Measurements from ENCODE around the gene PTPN6.

PTPN6 gene

DNA sequence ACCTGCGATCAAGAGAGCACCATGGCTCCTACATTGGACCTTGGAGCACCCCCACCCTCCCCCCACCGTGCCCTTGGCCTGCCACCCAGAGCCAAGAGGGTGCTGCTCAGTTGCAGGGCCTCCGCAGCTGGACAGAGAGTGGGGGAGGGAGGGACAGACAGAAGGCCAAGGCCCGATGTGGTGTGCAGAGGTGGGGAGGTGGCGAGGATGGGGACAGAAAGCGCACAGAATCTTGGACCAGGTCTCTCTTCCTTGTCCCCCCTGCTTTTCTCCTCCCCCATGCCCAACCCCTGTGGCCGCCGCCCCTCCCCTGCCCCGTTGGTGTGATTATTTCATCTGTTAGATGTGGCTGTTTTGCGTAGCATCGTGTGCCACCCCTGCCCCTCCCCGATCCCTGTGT lies 9.4 kb upstream of the PTPN6 start:
- no peak for DNase-seq (ENCODE audit: low read depth, low spot score)

GRCh38 chr12:6942331-6942665 lies 8.9 kb upstream of the PTPN6 start:
- DNase-seq (ENCODE audit: low read depth, low spot score): no peak

GRCh38 chr12:6943389-6943721 lies 7.8 kb upstream of the PTPN6 start:
- DNase-seq (ENCODE audit: low read depth, low spot score): no peak

DNA sequence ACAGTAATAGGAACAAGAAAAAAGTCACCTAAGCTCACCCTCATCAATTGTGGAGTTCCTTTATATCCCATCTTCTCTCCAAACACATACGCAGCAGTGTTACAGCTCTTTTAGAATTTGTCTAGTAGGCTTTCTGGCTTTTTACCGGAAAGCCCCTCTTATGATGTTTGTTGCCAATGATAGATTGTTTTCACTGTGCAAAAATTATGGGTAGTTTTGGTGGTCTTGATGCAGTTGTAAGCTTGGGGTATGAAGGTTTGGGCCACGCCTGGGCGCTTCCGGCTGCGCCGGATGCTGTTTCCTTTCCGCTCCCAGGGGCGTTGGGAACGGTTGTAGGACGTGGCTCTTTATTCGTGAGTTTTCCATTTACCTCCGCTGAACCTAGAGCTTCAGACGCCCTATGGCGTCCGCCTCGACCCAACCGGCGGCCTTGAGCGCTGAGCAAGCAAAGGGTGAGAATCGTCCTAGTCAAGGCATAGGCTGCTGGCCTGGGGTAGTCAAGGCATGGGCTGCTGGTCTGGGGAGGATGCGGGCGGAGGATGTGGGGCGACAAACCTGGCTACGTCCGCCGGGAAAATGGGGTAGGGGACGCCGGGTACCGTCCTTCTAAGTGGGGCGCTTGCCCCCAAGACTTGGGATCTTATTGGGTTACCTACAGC lies 7.3 kb upstream of the PTPN6 start, which contains the start of the genes C12orf57 and RNU7-1:
TSS of gene C12orf57 (plus strand) at position 301 of the 659 bp plus-strand sequence. CDS start at position 401, 100 bp downstream.
TSS of gene RNU7-1 (plus strand) at position 95 of the 659 bp plus-strand sequence.
- DNase-seq (ENCODE audit: low read depth, low spot score): peak; percentile 64

DNA sequence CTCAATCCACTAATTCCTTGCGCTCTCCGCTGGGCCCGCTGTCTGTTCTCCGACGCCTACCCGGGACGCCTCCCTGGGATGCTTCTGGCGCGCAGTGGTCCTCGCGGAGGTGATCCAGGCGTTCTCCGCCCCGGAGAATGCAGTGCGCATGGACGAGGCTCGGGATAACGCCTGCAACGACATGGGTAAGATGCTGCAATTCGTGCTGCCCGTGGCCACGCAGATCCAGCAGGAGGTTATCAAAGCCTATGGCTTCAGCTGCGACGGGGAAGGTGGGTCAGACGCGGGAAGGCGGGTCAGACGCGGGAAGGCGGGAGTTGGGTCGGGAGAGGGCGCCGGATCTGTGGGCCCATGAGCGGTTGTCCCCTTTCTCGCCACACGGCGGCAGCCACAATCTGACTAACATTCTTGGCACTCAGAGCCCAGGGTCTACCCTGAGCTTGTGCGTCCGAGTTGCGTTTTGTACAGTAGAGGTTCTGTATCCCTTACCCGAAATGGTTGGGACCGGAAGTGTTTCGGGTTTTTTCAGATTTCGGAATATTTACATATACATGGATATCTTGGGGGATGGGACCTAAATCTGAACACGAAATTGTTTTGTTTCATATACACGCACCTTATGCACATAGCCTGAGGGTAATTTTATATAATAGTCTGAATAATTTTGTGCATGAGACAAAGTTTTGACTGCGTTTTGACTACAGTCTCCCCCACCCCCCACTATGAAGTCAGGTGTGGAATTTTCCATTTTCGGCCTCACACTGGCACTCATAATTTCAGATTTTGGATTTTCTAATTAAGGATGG lies 6.6 kb upstream of the PTPN6 start:
- DNase-seq (ENCODE audit: low read depth, low spot score): peak; percentile 64

- no peak for DNase-seq (ENCODE audit: low read depth, low spot score)
Measured at GRCh38 chr12:6945613-6946012, 5.5 kb upstream of the PTPN6 start.

DNA sequence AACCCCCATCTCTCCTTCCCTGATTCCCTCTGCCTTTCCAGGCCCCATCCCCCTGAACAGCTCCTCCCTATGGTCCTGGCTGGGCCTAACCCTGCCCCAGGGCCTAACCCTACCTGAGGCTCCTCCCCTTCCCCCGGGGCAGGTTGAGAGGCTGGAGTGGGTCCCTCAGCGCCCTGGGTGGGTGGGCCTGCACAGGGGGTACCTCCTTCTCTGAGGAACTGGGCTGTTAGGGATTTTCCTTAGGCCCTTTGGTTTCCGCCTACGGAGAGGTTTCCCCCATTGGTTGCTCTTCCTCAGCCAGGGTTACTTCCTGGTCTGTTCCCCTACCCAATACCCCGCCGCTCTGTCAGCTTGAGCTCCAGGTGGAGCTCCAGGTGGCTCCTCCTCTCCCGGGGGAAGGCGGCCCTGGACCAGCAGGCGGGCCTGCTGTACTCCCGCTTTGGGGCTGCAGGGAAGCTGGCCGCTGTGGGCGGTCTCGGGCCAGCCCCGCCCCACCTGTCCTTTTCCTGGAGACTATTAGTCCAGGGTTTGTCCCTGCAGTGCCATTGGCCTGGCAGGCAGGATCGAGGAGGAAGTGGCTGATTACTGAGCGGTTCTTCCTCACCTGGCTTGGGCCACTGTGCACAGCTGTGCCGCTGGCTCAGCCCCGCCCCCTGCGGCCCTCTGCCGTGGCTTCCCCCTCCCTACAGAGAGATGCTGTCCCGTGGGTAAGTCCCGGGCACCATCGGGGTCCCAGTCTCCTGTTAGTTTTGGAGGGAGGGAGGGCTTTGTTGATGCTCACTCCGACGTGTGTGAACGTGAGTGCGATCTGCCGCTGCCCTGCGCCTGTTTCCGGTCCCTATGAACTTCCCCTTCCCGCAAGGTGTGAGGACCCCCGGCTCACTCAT lies 4.9 kb upstream of the PTPN6 start:
- DNase-seq (ENCODE audit: low read depth, low spot score): no peak

- no peak for DNase-seq (ENCODE audit: low read depth, low spot score)
Measured at GRCh38 chr12:6946920-6947374, 4.2 kb upstream of the PTPN6 start.

- DNase-seq (ENCODE audit: low read depth, low spot score): no peak
Measured at GRCh38 chr12:6947615-6948014, 3.5 kb upstream of the PTPN6 start.

- no peak for DNase-seq (ENCODE audit: low read depth, low spot score)
Measured at GRCh38 chr12:6948873-6949594, 2.1 kb upstream of the PTPN6 start.

- no peak for DNase-seq (ENCODE audit: low read depth, low spot score)
Measured at GRCh38 chr12:6950401-6950801, 755 bp upstream of the PTPN6 start.

- no peak for DNase-seq (ENCODE audit: low read depth, low spot score)
Measured at GRCh38 chr12:6951551-6952120, 480 bp downstream of the PTPN6 start.

DNA sequence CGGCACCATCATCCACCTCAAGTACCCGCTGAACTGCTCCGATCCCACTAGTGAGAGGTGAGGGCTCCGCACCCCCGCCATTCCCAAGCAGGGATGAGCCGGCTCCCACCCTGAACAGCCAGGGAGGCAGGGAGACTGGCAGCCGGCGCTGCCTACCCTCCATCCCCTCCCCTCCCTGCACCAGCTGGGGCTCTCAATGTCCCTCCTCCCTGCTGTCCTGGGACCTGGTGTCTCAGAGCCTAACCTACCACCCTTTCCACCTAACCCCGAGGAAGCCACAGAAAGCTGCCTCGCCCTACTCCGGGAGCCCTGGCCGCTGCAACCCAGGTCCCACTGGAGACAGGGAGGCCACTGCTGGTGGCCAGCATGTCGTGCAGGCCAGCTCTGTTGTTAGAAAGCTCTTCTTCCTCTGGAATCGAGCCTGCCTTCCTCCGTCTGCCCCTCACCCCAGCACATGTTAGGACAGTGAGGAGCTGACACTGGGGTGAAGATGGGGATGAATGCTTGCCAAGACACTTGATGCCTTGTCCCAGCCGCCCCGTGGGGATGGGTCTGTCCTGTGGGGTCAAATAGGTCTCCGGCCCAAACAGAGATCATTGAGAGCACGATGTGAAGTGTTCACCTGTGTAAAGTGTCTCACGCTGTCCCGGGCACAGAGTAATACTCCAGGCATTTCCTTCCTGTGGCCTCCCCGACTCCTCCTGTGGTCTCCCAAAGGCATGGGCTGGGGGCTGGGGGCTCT lies 1.1 kb downstream of the PTPN6 start:
- no peak for DNase-seq (ENCODE audit: low read depth, low spot score)

DNA sequence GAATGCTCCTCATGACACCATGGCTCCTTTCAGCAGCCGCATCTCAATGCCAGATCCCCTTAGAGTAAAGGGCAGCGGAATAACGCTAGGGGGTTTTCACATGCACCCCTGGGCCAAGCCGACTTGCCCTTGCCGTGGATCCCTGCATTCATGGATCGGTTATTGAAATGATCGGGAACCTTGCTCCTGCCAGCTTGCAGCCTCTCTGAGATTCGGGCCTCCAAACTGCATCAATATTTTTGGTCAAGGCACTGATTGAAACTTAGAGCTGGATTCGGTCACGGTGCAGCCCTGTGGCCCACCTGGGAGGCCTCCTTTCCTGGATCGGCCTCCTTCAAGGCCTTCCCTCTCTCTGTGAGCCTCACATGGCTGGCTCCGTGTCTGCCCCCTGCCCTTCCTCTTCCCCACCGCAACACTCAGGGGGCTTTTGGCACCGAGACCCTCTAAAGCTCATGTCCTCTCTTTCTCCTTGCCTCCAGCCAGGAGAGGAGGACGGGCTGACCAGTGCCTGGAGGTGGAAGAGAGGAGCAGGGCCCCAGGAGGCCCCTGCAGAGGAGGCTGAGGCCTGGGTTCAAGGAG lies 1.8 kb downstream of the PTPN6 start:
- no peak for DNase-seq (ENCODE audit: low read depth, low spot score)

DNA sequence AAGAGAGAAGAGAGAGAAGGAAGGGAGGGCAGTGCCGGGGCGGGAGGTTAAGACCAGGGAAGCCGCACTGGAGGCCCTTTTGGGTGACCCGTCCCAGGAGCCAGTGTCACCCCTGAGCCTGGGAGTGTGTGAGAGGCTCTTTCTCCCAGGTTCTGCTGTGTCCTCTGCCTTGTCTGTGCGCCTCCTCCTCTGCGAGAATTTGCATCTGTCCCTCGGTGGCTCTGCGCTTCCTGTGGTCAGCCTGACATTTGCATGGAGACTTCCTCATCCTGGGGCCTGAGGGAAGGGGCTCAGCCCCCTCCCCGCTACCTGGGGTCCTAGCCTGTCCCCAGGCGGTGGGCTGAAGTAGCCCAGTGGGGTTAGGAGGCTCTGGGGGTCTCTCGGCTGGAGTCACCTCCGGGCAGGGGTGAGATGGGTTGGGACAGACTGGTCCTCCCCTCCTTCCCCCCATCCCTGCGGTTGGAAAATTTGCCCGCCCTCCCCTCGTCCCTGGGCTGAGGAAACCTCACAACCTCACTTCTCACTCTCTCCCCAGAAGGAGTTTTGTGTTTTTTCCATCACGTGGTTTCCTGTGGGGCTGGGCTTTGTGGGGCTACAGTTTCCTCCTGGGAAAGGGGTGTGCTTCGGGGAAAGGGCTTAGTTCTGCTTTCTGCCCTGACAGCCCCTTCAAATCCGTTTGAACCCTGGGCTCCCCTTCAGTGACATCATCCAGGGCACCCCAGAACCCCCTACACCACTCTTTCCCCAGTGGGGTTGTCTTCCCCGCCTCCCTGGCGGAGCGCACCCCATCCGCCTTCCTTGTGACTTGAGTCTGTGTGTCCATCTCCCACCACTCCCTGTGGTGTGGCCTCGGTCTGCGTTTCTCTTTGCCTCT lies 2.5 kb downstream of the PTPN6 start:
- DNase-seq (ENCODE audit: low read depth, low spot score): peak; percentile 63

GRCh38 chr12:6954316-6955107 lies 3.4 kb downstream of the PTPN6 start:
- no peak for DNase-seq (ENCODE audit: low read depth, low spot score)

DNA sequence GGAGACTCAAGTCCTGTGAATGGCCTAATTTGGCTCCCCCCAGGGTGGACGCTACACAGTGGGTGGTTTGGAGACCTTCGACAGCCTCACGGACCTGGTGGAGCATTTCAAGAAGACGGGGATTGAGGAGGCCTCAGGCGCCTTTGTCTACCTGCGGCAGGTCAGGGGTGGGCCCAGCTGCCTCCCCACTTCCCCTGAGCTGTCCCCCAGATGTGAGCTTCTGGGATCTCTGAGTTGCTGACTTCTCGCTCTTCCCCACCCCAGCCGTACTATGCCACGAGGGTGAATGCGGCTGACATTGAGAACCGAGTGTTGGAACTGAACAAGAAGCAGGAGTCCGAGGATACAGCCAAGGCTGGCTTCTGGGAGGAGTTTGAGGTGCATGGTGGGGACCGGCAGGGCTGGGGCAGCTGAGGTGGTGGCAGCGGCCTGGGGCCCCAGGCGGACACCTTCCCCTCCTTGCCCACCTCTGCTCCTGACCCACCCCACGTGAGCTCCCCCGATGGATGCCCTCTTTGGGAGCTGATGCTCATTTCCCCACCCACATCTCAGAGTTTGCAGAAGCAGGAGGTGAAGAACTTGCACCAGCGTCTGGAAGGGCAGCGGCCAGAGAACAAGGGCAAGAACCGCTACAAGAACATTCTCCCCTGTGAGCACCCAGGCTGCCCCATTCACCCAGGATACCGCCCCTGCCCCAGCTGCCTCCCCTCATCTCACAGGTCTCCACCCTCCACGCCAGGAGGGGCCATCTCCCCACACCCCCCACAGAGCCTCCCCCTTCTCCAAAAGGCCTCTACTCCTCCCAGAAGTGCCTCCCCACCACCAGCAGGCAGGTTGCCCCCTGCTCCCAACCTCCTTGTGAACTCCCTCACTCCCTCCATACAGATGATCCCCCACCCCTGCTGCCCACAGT lies 4.2 kb downstream of the PTPN6 start:
- DNase-seq (ENCODE audit: low read depth, low spot score): no peak
